GM21381 (cell line): ENCODE results near the gene DOCK2.

Source experiments
- ATAC-seq: cut with Tn5 transposase; IDR thresholded peaks from one replicate; pipeline ENCODE4 v1.9.1; 2021; ENCODE audit warnings: mild to moderate bottlenecking, moderate library complexity; ENCODE audit not compliant: unreplicated experiment

DOCK2 gene

GRCh38 chr5:169686137-169686536 lies 49.1 kb downstream of the DOCK2 start:
- peak; percentile 86 for ATAC-seq

- ATAC-seq = no peak
These were observed 51.0 kb downstream of the DOCK2 start for GRCh38 chr5:169688106-169688505.

GRCh38 chr5:169691471-169691870 lies 54.4 kb downstream of the DOCK2 start:
- no peak for ATAC-seq

- no peak for ATAC-seq
These were observed 57.1 kb downstream of the DOCK2 start for GRCh38 chr5:169694091-169694625.

- ATAC-seq = no peak
These were observed 58.0 kb downstream of the DOCK2 start for GRCh38 chr5:169695025-169695625.

- no peak for ATAC-seq
These were observed 58.9 kb downstream of the DOCK2 start for GRCh38 chr5:169695919-169696490.

- no peak for ATAC-seq
These were observed 59.8 kb downstream of the DOCK2 start for GRCh38 chr5:169696621-169697510.

GRCh38 chr5:169697511-169697890 lies 60.4 kb downstream of the DOCK2 start:
- ATAC-seq = no peak

GRCh38 chr5:169697976-169698375 lies 60.9 kb downstream of the DOCK2 start:
- no peak for ATAC-seq

- ATAC-seq = no peak
These were observed 63.5 kb downstream of the DOCK2 start for GRCh38 chr5:169700611-169701010.

GRCh38 chr5:169701910-169702451 lies 64.9 kb downstream of the DOCK2 start:
- ATAC-seq = no peak

GRCh38 chr5:169702693-169703481 lies 65.8 kb downstream of the DOCK2 start:
- peak; percentile 66 for ATAC-seq

- no peak for ATAC-seq
These were observed 66.7 kb downstream of the DOCK2 start for GRCh38 chr5:169703813-169704212.

- ATAC-seq = no peak
These were observed 68.2 kb downstream of the DOCK2 start for GRCh38 chr5:169705322-169705721.

- no peak for ATAC-seq
These were observed 69.0 kb downstream of the DOCK2 start for GRCh38 chr5:169706071-169706470.

GRCh38 chr5:169706758-169707450 lies 69.8 kb downstream of the DOCK2 start:
- no peak for ATAC-seq

- no peak for ATAC-seq
These were observed 70.6 kb downstream of the DOCK2 start for GRCh38 chr5:169707686-169708085.

GRCh38 chr5:169710675-169711074 lies 73.6 kb downstream of the DOCK2 start:
- ATAC-seq = no peak

GRCh38 chr5:169711551-169712225 lies 74.6 kb downstream of the DOCK2 start:
- ATAC-seq = no peak

- no peak for ATAC-seq
These were observed 75.4 kb downstream of the DOCK2 start for GRCh38 chr5:169712428-169712827.
